HFFc6 (cell line): ENCODE results near the gene DCAKD. TPM values are rescaled to one million over a fixed set of nuclear protein-coding genes. Genes with fewer than 3 reads are reported as not detected.

Experiments
- DNase-seq: peaks from one replicate; pipeline ENCODE4 v3.0.0-alpha.2; 2018
- H3K27ac Mint-ChIP-seq: 2 replicates; pipeline ENCODE4 v1.8.0; 2020; ENCODE audit warnings: mild to moderate bottlenecking, mixed read lengths
- H3K27me3 Mint-ChIP-seq: 2 replicates; pipeline ENCODE4 v1.8.0; 2021; ENCODE audit warnings: mild to moderate bottlenecking, moderate library complexity, mixed read lengths; ENCODE audit not compliant: insufficient read depth
- H3K36me3 Mint-ChIP-seq: 2 replicates; pipeline ENCODE4 v1.8.0; 2021; ENCODE audit warnings: low read depth, mixed read lengths
- H3K4me1 Mint-ChIP-seq: 2 replicates; pipeline ENCODE4 v1.8.0; 2020; ENCODE audit warnings: low read depth, mixed read lengths
- H3K4me3 Mint-ChIP-seq: 2 replicates; pipeline ENCODE4 v1.8.0; 2020; ENCODE audit warnings: mild to moderate bottlenecking, moderate library complexity, mixed read lengths
- H3K9me3 Mint-ChIP-seq: 2 replicates; pipeline ENCODE4 v1.8.0; 2020; ENCODE audit warnings: mild to moderate bottlenecking, mixed read lengths
- total RNA-seq, 6 experiments: library from RNA; stranded (reverse); fragmentation: NEBNext Ultra II Directional; extraction: Animal tissue kit (Norgen Biotek cat#: 25700); gene quantifications; 2 replicates in 1 of 6; 3 replicates in 5 of 6; pipeline ENCODE4 v1.2.3, GENCODE V29; 2021
- TF ChIP-seq, protein P1 (sequence below): fragments of 200-600 bp; sonication (generic); IDR thresholded peaks from 2 replicates; pipeline ENCODE4 v1.5.0; 2021; ENCODE audit warnings: antibody characterized with exemption, mild to moderate bottlenecking

The DCAKD gene
- total RNA-seq, 6 experiments from 2014 or later: 34.0 to 38.9 (median 35.8) TPM

GRCh38 chr17:45088741-45089140, 37.3 kb upstream of the DCAKD start:
- Mint-ChIP-seq H3K9me3 (no peaks in the 10 kb centered on the region; the same call in 1 of the 2 replicates), H3K27me3 (peaks cover 2% of the 10 kb centered on the region), H3K4me1 (peaks cover 48% of the 10 kb centered on the region), H3K4me3 (no peak overlapping the region), H3K36me3 (peaks cover 53% of the 10 kb centered on the region), H3K27ac (no peak overlapping the region)
- no peak for DNase-seq
- TF ChIP-seq, protein P1, sequence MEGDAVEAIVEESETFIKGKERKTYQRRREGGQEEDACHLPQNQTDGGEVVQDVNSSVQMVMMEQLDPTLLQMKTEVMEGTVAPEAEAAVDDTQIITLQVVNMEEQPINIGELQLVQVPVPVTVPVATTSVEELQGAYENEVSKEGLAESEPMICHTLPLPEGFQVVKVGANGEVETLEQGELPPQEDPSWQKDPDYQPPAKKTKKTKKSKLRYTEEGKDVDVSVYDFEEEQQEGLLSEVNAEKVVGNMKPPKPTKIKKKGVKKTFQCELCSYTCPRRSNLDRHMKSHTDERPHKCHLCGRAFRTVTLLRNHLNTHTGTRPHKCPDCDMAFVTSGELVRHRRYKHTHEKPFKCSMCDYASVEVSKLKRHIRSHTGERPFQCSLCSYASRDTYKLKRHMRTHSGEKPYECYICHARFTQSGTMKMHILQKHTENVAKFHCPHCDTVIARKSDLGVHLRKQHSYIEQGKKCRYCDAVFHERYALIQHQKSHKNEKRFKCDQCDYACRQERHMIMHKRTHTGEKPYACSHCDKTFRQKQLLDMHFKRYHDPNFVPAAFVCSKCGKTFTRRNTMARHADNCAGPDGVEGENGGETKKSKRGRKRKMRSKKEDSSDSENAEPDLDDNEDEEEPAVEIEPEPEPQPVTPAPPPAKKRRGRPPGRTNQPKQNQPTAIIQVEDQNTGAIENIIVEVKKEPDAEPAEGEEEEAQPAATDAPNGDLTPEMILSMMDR: no peak

DNA sequence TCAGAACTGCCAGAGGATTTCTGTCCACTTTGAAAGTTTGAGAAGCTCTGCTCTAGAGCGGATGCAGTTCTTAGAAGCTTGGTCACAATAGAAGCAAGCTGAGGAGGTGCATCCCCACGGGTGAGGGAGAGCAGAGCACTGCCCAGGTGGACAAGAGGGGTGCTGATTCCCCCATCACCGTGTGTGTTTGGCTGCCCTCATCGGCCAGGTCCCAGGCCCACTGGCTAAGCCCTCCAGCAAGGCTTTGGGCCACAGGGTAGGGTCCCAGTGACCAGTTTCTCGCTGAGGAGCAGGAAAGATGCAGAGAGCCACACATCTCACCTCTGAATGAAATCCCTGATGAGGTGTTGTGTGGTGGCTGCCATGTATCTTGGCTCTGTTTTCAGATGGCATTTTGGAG, 36.5 kb upstream of the DCAKD start:
- H3K4me3 Mint-ChIP-seq: no peak overlapping the region
- peaks cover 2% of the 10 kb centered on the region for H3K27me3 Mint-ChIP-seq
- no peak overlapping the region for H3K27ac Mint-ChIP-seq
- no peaks in the 10 kb centered on the region; the same call in 1 of the 2 replicates for H3K9me3 Mint-ChIP-seq
- H3K36me3 Mint-ChIP-seq: peaks cover 47% of the 10 kb centered on the region
- TF ChIP-seq, protein P1: no peak
- peaks cover 40% of the 10 kb centered on the region for H3K4me1 Mint-ChIP-seq
- DNase-seq: no peak

GRCh38 chr17:45087504-45087975, 36.1 kb upstream of the DCAKD start:
- Mint-ChIP-seq H3K4me3 (no peak overlapping the region), H3K9me3 (no peaks in the 10 kb centered on the region; the same call in 1 of the 2 replicates), H3K4me1 (peaks cover 36% of the 10 kb centered on the region), H3K27me3 (peaks cover 2% of the 10 kb centered on the region), H3K36me3 (peaks cover 46% of the 10 kb centered on the region), H3K27ac (peak overlapping the region; percentile 67)
- DNase-seq: no peak
- TF ChIP-seq, protein P1: no peak

DNA sequence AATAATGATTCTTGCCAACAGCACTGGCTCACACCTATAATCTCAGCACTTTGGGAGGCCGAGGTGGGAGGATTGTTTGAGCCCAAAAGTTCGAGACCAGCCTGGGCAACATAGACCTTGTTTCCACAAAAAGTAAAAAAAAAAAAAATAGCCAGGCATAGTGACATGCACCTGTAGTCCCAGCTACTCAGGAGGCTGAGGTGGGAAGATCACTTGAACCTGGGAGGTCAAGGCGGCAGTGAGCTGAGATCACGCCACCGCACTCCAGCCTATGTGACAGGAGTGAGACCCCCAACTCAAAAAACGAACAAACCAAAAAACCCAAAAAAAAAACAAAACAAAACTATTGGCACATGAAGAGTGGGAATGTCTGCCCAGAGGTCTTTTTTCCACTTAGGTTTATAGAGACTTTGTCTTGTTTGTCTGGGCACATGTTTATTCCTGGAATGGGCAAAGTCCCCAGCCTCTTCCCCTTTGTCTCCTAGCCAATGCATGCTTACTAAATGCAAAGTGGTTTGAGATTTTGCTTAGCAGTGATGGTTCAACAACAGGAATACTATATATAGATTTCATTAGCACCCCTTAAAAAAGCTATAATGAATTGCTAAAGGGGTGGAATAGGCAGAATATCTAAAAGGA, 35.6 kb upstream of the DCAKD start:
- peak overlapping the region; percentile 67; the same call in 1 of the 2 replicates for H3K27ac Mint-ChIP-seq
- no peaks in the 10 kb centered on the region; the same call in 1 of the 2 replicates for H3K9me3 Mint-ChIP-seq
- H3K36me3 Mint-ChIP-seq: peaks cover 42% of the 10 kb centered on the region
- TF ChIP-seq, protein P1: no peak
- peaks cover 30% of the 10 kb centered on the region for H3K4me1 Mint-ChIP-seq
- DNase-seq: no peak
- peaks cover 2% of the 10 kb centered on the region for H3K27me3 Mint-ChIP-seq
- H3K4me3 Mint-ChIP-seq: no peak overlapping the region

DNA sequence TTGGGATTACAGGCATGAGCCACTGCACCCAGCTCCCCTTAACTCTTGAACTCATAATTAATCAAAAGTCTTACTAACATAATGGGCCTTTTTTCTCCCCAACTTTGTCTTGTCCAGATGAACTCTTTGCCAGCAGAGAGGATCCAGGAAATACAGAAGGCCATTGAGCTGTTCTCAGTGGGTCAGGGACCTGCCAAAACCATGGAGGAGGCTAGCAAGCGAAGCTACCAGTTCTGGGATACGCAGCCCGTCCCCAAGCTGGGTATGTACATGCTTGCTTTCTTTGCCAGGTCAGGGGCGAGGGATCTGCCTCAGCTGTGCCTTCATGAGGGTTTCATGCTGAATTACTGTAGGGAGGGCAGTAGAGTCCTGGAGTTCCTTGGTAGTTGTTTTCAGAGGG, 35.0 kb upstream of the DCAKD start:
- DNase-seq: no peak
- Mint-ChIP-seq H3K4me1 (peaks cover 24% of the 10 kb centered on the region), H3K36me3 (peaks cover 36% of the 10 kb centered on the region), H3K27ac (no peak overlapping the region), H3K9me3 (no peaks in the 10 kb centered on the region), H3K27me3 (peaks cover 2% of the 10 kb centered on the region), H3K4me3 (no peak overlapping the region)
- TF ChIP-seq, protein P1: no peak
